Activated naive CD4-positive, alpha-beta T cell treated with anti-CD3 and anti-CD28 coated beads, Interleukin-2, amount 50 U/mL, for 24 hours (primary cell): ENCODE results near the gene SHC1.

Source experiments
- H3K27ac Mint-ChIP-seq: one replicate; pipeline ENCODE4 v1.8.0; 2021; ENCODE audit warnings: mild to moderate bottlenecking, mixed read lengths
- H3K27me3 Mint-ChIP-seq: one replicate; pipeline ENCODE4 v1.8.0; 2021; ENCODE audit warnings: mixed read lengths
- H3K36me3 Mint-ChIP-seq: one replicate; pipeline ENCODE4 v1.8.0; 2021; ENCODE audit warnings: mixed read lengths
- H3K4me1 Mint-ChIP-seq: one replicate; pipeline ENCODE4 v1.8.0; 2021; ENCODE audit warnings: mixed read lengths
- H3K4me3 Mint-ChIP-seq: one replicate; pipeline ENCODE4 v1.8.0; 2021; ENCODE audit warnings: mild to moderate bottlenecking, mixed read lengths
- H3K9me3 Mint-ChIP-seq: one replicate; pipeline ENCODE4 v1.8.0; 2021; ENCODE audit warnings: mixed read lengths

SHC1 gene

DNA sequence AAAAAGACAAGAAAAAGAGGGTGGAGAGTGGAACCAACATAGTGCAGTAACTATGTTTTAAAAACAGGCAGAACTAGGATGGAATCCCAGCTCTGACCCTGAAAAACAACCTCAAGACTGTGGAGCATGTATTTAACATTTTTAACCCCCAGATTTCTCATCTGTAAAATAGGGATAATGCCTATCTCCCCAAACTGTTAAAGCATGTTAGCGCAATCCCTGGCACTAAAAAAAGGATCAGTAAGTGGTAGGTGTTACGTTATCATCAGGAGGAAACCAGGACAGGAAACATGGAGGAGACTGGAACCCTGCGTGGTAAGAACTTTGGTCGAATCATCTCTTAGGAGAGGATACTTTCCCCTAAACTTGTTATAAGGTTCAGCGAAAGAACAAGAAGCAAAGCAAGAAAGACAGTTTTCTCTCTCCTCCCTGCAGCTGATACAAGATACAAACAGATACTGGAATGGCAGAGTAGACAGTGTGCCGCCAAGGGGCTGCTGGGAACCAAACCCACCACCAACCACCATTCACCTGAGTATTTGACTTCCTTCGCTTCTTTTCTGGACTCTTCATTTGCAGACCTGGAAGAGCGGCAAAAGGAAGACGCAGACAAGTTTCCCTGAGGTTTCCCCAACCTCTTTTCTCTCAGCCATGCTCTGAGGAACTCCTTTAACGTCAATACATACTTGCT lies 10.0 kb downstream of the SHC1 start:
- Mint-ChIP-seq H3K9me3 (no peaks in the 10 kb centered on the region), H3K4me1 (peaks cover 50% of the 10 kb centered on the region), H3K27me3 (no peaks in the 10 kb centered on the region), H3K36me3 (peaks cover 6% of the 10 kb centered on the region), H3K4me3 (peak overlapping the region; percentile 90), H3K27ac (peak overlapping the region; percentile 81)

DNA sequence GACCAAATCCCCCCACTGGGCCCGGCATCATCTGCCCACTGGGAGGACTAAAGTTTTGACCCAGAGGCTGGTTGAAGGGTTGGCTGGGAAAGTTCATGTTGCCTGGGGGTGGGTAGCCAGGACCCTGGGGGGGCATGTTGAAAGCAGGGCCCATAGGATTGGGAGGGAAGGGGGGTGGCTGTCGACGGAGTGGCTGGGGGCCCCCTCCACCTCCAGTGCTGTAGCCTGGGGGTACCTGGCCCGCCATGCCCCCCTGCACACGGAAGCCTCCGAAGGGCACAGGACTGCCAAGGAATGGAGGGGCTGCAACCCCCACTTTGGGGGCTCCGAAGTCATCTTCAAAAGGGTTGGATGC lies 11.1 kb downstream of the SHC1 start:
- peaks cover 5% of the 10 kb centered on the region for H3K36me3 Mint-ChIP-seq
- peaks cover 62% of the 10 kb centered on the region for H3K4me1 Mint-ChIP-seq
- no peak overlapping the region for H3K27ac Mint-ChIP-seq
- no peaks in the 10 kb centered on the region for H3K9me3 Mint-ChIP-seq
- no peaks in the 10 kb centered on the region for H3K27me3 Mint-ChIP-seq
- peak overlapping the region; percentile 59 for H3K4me3 Mint-ChIP-seq

DNA sequence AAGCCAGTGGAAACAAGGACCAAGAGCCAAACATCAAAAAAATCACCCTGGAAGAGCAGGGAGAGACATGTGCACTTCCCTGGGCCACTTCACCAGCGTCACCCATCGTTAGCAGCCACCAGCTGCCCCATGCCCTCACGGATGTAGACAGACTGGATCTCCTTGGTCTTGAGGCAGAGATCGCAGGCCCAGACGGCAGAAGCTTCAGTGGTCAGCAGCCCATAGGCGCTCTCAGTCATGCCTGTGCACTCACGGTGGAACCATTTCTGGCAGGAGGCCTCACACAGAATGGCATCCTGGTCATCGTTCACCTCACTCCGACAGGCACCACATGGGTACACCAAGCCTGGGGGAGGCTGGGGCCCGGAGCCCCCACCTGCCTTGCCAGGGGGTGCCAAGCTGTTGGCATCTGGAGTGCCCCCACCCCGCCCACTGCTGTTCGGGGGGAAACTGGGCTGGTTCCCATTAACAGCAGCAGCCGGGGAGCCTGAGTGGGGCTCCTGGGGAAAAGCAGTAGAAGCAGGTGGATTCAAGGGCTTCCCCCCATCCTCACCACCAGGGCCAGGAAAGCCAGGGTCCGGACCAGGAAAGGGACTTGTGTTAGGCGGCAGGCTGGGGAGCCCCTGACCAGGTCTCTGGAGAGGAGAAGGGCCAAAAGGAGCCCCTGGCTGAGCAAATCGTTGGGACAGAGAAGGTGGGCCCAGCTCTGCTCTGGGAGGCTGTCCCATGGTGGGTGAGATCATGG lies 11.7 kb downstream of the SHC1 start:
- Mint-ChIP-seq H3K4me3 (no peak overlapping the region), H3K27ac (peak overlapping the region; percentile 77)

DNA sequence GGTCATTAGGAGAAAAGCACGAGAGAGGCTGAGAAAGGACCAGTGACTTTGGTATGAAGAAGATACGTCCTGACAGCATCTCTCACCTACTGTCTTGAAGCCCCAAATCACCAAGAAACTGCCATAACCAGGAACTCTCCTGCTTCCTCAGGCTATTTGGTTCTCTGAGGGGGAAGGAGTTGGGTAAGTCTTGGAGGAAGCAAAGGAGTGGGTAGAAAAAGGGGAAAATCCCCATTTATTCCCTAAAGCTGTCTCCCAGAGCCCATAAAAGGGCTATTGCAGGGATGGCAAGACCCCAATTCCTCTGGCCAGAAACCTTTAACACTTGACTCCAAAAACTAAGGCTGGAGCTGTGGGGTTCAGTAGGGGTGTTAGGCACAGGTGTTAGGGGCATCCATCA lies 12.5 kb downstream of the SHC1 start:
- peaks cover 70% of the 10 kb centered on the region for H3K4me1 Mint-ChIP-seq
- no peak overlapping the region for H3K27ac Mint-ChIP-seq
- H3K9me3 Mint-ChIP-seq, result no peaks in the 10 kb centered on the region
- H3K27me3 Mint-ChIP-seq, result no peaks in the 10 kb centered on the region
- no peak overlapping the region for H3K4me3 Mint-ChIP-seq
- H3K36me3 Mint-ChIP-seq, result peaks cover 2% of the 10 kb centered on the region

More for the DNA sequence above, 11.7 kb downstream of the SHC1 start:
- peaks cover 4% of the 10 kb centered on the region for H3K36me3 Mint-ChIP-seq
- H3K4me1 Mint-ChIP-seq, result peaks cover 67% of the 10 kb centered on the region
- H3K9me3 Mint-ChIP-seq, result no peaks in the 10 kb centered on the region
- H3K27me3 Mint-ChIP-seq, result no peaks in the 10 kb centered on the region

DNA sequence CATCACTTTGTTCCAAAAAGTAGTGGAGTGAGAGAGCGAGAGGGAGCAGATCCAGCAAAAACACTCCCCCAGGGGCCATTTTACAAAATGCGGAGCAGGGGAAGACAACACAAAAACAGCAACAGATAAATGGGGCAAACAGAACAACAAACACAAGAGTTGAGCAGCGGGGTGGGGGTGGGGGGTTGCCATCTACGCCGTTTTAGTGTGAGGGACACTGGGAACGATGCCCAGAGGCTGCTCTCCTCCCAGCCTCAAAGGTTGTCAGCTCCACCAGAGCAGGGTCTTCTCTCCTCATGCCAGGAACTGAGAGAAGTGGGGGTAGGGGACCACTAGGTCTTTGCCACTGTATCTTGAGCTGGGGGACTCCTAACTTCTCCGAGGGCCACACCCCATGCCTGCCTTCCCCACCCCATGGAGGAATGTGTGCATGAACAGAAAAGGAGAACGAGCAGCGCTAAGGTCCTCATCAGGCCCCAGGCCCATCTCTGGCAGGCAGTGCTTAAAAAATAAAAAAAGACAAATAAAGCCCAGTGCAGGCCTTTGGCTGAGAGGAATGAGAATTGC lies 13.4 kb downstream of the SHC1 start:
- Mint-ChIP-seq H3K36me3 (peaks cover 2% of the 10 kb centered on the region), H3K9me3 (no peaks in the 10 kb centered on the region), H3K4me1 (peaks cover 70% of the 10 kb centered on the region), H3K4me3 (peak overlapping the region; percentile 44), H3K27me3 (no peaks in the 10 kb centered on the region), H3K27ac (peak overlapping the region; percentile 46)

DNA sequence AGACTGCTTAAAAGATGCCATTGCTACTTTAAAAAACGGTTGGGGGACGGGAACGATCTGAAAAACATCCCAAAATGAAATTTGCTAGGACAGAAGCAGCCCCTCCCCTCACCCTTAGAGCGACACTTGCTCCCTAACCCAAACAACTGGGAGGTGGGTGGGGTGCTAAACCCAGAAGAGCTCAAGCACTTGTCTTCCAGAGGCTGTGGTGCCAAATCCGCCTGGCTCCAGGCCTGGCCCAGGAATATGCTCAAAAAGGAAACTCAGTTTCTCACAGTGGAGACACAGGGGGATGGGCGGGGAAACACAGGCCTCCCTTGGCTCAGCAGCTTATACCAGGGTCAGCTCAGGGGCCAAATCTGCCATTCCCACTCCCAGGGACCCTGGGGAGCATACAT lies 14.0 kb downstream of the SHC1 start:
- no peaks in the 10 kb centered on the region for H3K27me3 Mint-ChIP-seq
- no peaks in the 10 kb centered on the region for H3K9me3 Mint-ChIP-seq
- H3K4me3 Mint-ChIP-seq, result peak overlapping the region; percentile 97
- H3K4me1 Mint-ChIP-seq, result peaks cover 75% of the 10 kb centered on the region
- H3K36me3 Mint-ChIP-seq, result peaks cover 2% of the 10 kb centered on the region
- H3K27ac Mint-ChIP-seq, result peak overlapping the region; percentile 96

DNA sequence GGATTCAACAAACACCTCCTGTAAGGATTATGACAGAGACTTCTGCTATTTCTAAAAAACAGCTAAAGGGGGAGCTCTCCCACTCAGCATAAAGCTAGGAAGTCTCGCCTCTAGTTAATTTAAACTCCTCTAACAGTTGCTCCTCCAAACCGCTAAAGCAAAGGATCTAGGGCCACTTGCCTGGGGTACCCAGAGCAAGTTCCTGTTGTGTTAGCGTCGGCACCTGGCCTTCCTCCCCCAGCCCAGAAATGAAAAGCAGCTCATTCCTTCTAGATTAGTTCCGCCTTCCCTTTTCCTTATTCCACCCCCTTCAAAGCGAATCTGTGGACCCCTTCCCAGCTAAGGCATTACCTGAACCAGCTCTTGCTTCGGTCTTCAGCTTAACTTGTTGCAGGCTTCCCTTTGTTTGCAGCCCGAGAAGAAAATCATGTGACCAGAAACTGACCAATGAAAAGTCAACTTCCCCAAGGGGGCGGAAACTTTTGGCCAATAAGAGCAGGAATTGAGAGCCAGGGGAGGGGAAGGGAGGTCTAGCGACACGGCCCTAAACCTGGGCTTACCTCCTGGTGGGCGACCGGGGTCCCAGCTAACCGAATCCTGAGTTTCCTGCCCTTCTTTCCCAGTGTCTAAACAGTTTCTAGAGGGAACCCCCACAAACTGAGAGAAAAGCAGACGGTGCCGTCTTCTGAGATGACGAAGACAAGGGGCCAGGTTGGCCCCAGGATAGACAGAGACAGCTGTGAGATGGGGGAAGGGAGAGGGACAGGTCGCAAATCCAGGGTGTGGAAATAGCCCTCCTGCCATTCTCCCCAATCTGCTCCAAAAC lies 14.6 kb downstream of the SHC1 start, which contains the start of gene PBXIP1:
TSS of gene PBXIP1 (minus strand) at position 382 of the 826 bp plus-strand sequence. CDS start 2,378 bp downstream, outside the sequence.
- no peaks in the 10 kb centered on the region for H3K27me3 Mint-ChIP-seq

DNA sequence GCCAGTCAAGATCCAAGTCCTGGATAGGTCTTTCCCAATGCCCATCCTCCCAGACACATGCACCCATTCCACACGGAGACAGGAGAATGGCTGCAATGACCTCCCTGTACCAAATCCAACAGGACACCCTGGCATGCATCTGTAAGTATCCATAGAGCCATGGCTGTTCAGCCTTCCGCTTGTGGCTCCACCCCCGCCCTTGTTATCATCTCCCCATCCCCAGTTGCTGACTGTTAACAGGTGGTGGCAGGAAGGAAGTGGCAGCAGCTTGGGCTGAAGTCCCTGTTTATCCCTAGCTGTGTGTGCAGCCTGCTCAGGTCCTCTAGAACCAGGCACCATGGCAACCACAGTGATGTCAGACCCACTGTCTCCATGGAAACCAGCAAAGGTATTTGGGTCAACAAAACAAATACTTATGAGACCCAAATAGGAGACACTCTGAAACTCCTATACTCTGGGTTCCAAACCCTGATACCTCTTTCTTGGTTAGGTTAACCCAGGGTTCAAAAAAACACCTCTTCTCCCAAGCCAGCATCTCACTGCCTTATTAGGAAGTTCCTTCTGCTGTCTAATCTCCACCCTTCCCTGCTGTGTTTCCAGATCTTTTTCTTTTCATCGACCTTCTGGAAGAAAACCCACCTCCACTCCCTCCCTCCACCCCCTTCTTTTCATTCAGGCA lies 15.4 kb downstream of the SHC1 start:
- Mint-ChIP-seq H3K27ac (peak overlapping the region; percentile 96), H3K36me3 (peaks cover 6% of the 10 kb centered on the region), H3K9me3 (no peaks in the 10 kb centered on the region), H3K4me3 (peak overlapping the region; percentile 97), H3K4me1 (peaks cover 80% of the 10 kb centered on the region), H3K27me3 (no peaks in the 10 kb centered on the region)

More for the DNA sequence above, 14.6 kb downstream of the SHC1 start, which contains the start of gene PBXIP1:
- Mint-ChIP-seq H3K4me3 (peak within 1 kb of the TSS; percentile 97), H3K36me3 (peaks cover 2% of the 10 kb centered on the region), H3K27ac (peak within 1 kb of the TSS; percentile 96), H3K4me1 (peaks cover 81% of the 10 kb centered on the region), H3K9me3 (no peaks in the 10 kb centered on the region)

DNA sequence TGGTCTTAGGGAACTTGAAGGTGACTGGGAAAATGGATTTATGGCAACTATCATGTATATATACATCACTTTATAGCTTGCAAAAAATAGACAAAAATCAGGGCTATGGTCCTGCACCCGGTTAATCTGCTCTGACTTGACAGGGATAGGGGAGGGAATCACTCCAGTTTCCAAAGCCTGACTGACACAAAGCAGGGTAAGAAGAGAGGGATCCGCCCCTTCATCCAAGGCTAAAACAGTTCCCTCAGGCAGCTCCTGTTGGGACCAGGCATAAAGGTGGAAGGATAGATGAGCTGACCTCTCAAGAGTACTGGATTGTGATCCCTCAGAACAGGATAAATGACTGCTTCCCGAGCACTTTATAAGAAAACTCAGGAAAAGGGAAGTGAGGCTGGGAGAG lies 16.0 kb downstream of the SHC1 start:
- H3K4me1 Mint-ChIP-seq, result peaks cover 80% of the 10 kb centered on the region
- H3K27ac Mint-ChIP-seq, result peak overlapping the region; percentile 96
- H3K27me3 Mint-ChIP-seq, result no peaks in the 10 kb centered on the region
- H3K9me3 Mint-ChIP-seq, result no peaks in the 10 kb centered on the region
- H3K36me3 Mint-ChIP-seq, result peaks cover 6% of the 10 kb centered on the region
- H3K4me3 Mint-ChIP-seq, result peak overlapping the region; percentile 97

DNA sequence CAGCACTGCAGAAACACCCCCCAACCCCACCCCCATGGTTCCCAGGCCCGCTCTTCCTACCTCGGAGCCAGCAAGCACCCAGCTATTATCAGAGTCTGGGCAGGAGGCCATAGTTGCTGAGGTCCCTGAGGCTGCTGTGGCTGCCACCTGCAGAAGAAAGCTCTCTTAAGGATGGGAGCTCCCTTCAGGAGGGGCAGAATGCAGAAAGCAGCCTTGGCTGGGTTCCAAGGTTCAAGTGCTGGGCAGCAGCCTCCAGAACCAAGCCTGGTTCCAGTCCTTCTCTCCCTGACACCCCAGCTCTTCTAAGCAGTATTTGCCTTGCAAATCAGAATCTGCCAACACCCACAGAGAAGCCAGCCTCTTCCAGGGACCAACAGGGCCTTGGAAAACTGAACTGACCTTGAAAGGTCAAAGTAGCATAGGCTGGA lies 16.9 kb downstream of the SHC1 start:
- Mint-ChIP-seq H3K27ac (peak overlapping the region; percentile 96), H3K9me3 (no peaks in the 10 kb centered on the region), H3K36me3 (peaks cover 8% of the 10 kb centered on the region), H3K4me1 (peaks cover 87% of the 10 kb centered on the region), H3K4me3 (peak overlapping the region; percentile 97), H3K27me3 (no peaks in the 10 kb centered on the region)

DNA sequence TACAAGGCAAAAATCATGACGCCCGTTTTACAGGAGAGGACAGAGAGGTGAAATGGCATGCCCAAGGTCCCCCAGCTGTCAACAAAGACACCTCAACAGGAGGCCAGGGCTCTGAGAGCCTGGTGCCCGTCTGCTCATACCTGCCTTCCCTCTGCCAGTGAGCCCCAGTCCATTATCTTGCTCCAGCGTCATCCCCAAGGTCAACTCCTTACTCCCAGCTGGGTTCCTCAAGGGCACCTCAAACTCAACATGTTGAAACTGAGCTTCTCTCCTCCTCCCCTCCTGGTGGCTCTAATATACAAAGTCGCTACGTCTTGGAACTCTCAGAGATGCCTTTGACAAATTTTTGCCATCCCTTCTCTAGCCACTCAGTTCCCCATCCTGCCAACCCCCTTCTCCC lies 17.9 kb downstream of the SHC1 start:
- no peaks in the 10 kb centered on the region for H3K9me3 Mint-ChIP-seq
- H3K4me1 Mint-ChIP-seq, result peaks cover 81% of the 10 kb centered on the region
- H3K36me3 Mint-ChIP-seq, result peaks cover 7% of the 10 kb centered on the region
- peak overlapping the region; percentile 73 for H3K4me3 Mint-ChIP-seq
- peak overlapping the region; percentile 96 for H3K27ac Mint-ChIP-seq
- H3K27me3 Mint-ChIP-seq, result no peaks in the 10 kb centered on the region

DNA sequence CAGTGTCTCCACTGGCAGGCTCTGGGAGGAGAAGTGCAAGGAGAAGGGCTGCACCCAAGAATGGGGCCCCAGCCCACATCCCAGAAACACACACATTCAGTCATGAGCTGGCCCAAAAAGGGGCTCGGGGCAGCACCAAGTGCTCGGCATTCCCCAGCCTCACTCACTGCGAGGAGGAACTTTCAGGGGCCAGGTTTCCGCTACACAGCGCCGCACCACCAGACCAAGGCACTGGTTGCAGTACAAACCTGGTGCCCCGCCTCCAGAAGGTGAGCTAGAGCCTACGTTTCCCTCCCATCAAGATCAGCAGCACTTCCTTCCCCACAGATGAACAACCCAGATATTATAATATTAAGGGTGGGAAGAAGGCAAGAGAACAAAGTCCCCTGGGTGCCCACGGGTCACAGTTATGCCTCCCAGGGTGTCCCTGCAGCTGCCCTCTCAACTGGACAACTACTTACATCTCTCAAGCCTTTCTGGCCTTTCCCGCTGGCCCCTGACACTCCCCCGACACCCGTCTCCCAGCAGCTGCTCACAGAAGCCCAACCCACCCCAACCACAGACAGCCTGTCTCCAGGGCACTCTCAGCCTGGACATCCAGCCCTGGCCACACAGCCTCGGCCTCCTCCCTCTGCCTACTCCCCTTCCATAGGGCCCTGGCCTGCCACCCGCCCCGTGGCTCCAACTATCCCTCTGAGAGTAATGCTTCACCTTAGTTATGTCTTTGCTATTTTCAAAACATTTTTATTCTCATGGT lies 18.5 kb downstream of the SHC1 start:
- Mint-ChIP-seq H3K4me1 (peaks cover 78% of the 10 kb centered on the region), H3K36me3 (peaks cover 7% of the 10 kb centered on the region), H3K27me3 (no peaks in the 10 kb centered on the region), H3K9me3 (no peaks in the 10 kb centered on the region), H3K4me3 (peak overlapping the region; percentile 73), H3K27ac (peak overlapping the region; percentile 96)

DNA sequence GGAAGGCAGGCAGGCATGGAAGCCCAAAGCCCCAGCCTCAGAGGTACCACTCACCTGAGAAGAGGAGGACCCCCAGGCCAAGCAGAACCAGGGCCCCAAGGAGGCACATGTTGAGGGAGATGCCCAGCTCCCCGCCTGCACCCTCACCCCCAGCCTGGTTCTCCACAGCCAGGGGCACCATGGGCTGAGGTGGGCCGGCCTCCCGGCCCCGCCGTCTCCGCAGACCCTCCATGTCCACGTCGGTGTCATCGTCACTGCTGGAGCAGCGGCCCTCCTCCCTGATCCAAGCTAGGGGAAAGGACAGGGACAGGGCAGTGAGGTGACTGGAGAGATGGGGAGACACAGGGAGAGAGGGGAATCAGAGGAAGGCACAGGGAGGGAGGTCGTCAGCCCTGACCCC lies 22.5 kb downstream of the SHC1 start:
- H3K36me3 Mint-ChIP-seq, result peaks cover 11% of the 10 kb centered on the region

More for the DNA sequence above, 22.5 kb downstream of the SHC1 start:
- no peak overlapping the region for H3K27ac Mint-ChIP-seq
- H3K27me3 Mint-ChIP-seq, result no peaks in the 10 kb centered on the region
- H3K9me3 Mint-ChIP-seq, result no peaks in the 10 kb centered on the region
- H3K4me1 Mint-ChIP-seq, result peaks cover 50% of the 10 kb centered on the region
- H3K4me3 Mint-ChIP-seq, result no peak overlapping the region
